Measurements from ENCODE around the gene NQO2. TPM values are rescaled to one million over a fixed set of nuclear protein-coding genes. Genes with fewer than 3 reads are reported as not detected.

The NQO2 gene
- total RNA-seq, 2 donors from 2014 or later = 27.9 to 34.3 TPM

- H3K4me1 ChIP-seq (replicated peaks) = peaks cover 13% of the 10 kb centered on the region
- H3K27ac ChIP-seq = peak overlapping the region; percentile 47 to 88
- no peak for DNase-seq (ENCODE audit: low spot score)
- intact Hi-C loops (cut with DNase I) = no loop called here
- no peak overlapping the region for H3K4me3 ChIP-seq
- no peaks in the 10 kb centered on the region for H3K36me3 ChIP-seq
- WGBS = 92% methylated on average over 9 of the region's 9 CpGs
- TF ChIP-seq POLR2AphosphoS5 (IDR thresholded peaks at IDR 0.05) (no peak), POLR2A (IDR thresholded peaks at IDR 0.05) (no peak)
- TF ChIP-seq, protein P1, sequence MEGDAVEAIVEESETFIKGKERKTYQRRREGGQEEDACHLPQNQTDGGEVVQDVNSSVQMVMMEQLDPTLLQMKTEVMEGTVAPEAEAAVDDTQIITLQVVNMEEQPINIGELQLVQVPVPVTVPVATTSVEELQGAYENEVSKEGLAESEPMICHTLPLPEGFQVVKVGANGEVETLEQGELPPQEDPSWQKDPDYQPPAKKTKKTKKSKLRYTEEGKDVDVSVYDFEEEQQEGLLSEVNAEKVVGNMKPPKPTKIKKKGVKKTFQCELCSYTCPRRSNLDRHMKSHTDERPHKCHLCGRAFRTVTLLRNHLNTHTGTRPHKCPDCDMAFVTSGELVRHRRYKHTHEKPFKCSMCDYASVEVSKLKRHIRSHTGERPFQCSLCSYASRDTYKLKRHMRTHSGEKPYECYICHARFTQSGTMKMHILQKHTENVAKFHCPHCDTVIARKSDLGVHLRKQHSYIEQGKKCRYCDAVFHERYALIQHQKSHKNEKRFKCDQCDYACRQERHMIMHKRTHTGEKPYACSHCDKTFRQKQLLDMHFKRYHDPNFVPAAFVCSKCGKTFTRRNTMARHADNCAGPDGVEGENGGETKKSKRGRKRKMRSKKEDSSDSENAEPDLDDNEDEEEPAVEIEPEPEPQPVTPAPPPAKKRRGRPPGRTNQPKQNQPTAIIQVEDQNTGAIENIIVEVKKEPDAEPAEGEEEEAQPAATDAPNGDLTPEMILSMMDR (IDR thresholded peaks at IDR 0.05) = no peak
- H3K9me3 ChIP-seq = no peaks in the 10 kb centered on the region
- no peaks in the 10 kb centered on the region for H3K27me3 ChIP-seq (replicated peaks; ENCODE audit: insufficient read depth)
These were observed 40.9 kb upstream of the NQO2 start for GRCh38 chr6:2958776-2959175.

- DNase-seq (ENCODE audit: low spot score) = peak; percentile 30
- Histone ChIP-seq H3K4me1 (replicated peaks) (peaks cover 13% of the 10 kb centered on the region), H3K4me3 (peak overlapping the region in 1 of 2 donors; percentile 34), H3K27ac (peak overlapping the region; percentile 78 to 88), H3K27me3 (replicated peaks; ENCODE audit: insufficient read depth) (no peaks in the 10 kb centered on the region), H3K9me3 (no peaks in the 10 kb centered on the region), H3K36me3 (no peaks in the 10 kb centered on the region)
- TF ChIP-seq POLR2A (IDR thresholded peaks at IDR 0.05) (no peak), POLR2AphosphoS5 (IDR thresholded peaks at IDR 0.05) (peak; percentile 34)
- TF ChIP-seq, protein P1 (IDR thresholded peaks at IDR 0.05) = no peak
- 73% methylated on average over 12 of the region's 12 CpGs for WGBS
- intact Hi-C loops (cut with DNase I) = no loop called here
These were observed 39.6 kb upstream of the NQO2 start for GRCh38 chr6:2959909-2960719.

DNA sequence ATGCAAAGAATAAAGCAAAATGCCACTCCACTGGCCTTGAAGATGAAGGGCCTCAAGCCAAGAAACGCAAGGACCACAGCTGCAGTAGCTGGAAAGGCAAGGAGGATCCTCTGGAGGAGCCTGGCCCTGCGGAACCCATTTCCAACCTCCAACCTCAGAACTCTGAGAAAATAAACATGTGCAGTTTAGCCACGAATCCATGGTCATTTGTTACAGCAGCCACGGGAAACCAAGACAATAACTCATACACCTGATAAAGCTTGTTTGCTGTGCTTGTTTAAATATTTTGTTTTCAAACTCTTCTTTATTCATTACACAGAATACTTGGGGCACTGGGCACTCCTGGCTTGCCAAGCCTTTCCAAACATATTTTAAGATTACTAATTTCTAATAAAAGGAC is 38.8 kb upstream of the NQO2 start:
- no peak for DNase-seq (ENCODE audit: low spot score)
- no peak for TF ChIP-seq POLR2A (IDR thresholded peaks at IDR 0.05)
- TF ChIP-seq POLR2AphosphoS5 (IDR thresholded peaks at IDR 0.05) = peak; percentile 37
- TF ChIP-seq, protein P1 (IDR thresholded peaks at IDR 0.05) = no peak
- Histone ChIP-seq H3K9me3 (no peaks in the 10 kb centered on the region), H3K4me1 (replicated peaks) (peaks cover 13% of the 10 kb centered on the region), H3K4me3 (peak overlapping the region; percentile 2 to 34), H3K27me3 (replicated peaks; ENCODE audit: insufficient read depth) (no peaks in the 10 kb centered on the region), H3K27ac (peak overlapping the region; percentile 78 to 88), H3K36me3 (no peaks in the 10 kb centered on the region)
- intact Hi-C loops (cut with DNase I) = no loop called here
- WGBS = 42% methylated on average over 4 of the region's 4 CpGs

DNA sequence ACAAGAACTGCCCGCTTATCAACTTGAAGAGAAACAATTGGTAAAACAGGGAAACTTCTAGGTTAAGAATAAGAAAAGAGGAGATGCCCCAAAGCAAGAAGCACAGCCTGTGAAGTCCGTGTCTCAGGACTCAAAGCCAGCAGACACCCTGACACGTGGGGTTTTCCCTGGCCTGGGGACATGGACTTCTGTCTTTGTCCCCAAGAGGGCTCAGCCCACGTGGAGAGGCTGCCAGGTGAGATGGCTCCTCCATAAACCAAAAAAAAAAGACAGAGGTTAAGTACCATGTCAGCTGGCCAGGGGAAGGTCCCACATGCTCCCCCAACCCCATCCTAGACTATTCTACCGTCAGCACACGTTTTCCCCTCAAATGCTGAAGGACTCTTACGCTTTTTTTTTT is 38.2 kb upstream of the NQO2 start:
- Histone ChIP-seq H3K4me3 (peak overlapping the region; percentile 2 to 34), H3K36me3 (no peaks in the 10 kb centered on the region), H3K4me1 (replicated peaks) (peaks cover 13% of the 10 kb centered on the region), H3K27me3 (replicated peaks; ENCODE audit: insufficient read depth) (no peaks in the 10 kb centered on the region), H3K27ac (peak overlapping the region; percentile 78 to 88), H3K9me3 (no peaks in the 10 kb centered on the region)
- DNase-seq (ENCODE audit: low spot score) = no peak
- WGBS = 59% methylated on average over 7 of the region's 7 CpGs
- TF ChIP-seq POLR2AphosphoS5 (IDR thresholded peaks at IDR 0.05) (no peak), POLR2A (IDR thresholded peaks at IDR 0.05) (no peak)
- TF ChIP-seq, protein P1 (IDR thresholded peaks at IDR 0.05) = no peak
- intact Hi-C loops (cut with DNase I) = no loop called here

DNA sequence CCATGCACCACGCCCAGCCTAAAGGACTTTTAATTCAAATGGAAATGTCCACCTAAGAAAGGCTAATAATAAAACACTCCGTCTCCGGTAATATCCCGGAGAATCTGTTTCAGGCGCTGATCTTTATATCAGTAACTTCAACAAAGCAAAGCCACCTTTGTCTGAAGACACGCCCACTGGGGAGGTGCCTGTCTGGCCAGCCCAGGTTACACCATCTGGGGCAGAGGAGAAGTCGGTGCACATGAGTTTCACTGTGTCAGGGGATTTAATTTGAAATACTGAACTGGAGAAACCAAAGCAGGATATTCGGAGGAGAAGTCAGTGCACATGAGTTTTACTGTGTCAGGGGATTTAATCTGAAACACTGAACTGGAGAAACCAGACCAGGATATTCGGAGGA is 37.7 kb upstream of the NQO2 start:
- Histone ChIP-seq H3K9me3 (no peaks in the 10 kb centered on the region), H3K4me1 (replicated peaks) (peaks cover 13% of the 10 kb centered on the region), H3K36me3 (no peaks in the 10 kb centered on the region), H3K27ac (peak overlapping the region; percentile 78 to 88), H3K4me3 (peak overlapping the region; percentile 2 to 34), H3K27me3 (replicated peaks; ENCODE audit: insufficient read depth) (no peaks in the 10 kb centered on the region)
- 44% methylated on average over 9 of the region's 9 CpGs for WGBS
- peak; percentile 70 for DNase-seq (ENCODE audit: low spot score)
- TF ChIP-seq, protein P1 (IDR thresholded peaks at IDR 0.05) = no peak
- TF ChIP-seq POLR2A (IDR thresholded peaks at IDR 0.05) (no peak), POLR2AphosphoS5 (IDR thresholded peaks at IDR 0.05) (peak; percentile 18)
- intact Hi-C loops (cut with DNase I) = no loop called here

All from prostate gland (tissue), 2 donors.